Smooth muscle cell (in vitro differentiated cells): ENCODE data around the gene METTL23. TPM values are rescaled to one million over a fixed set of nuclear protein-coding genes. Genes with fewer than 3 reads are reported as not detected.
A peak's percentile ranks its signal among the peaks of the same experiment; 100 is the strongest.
"Not testable (repeated sequence)": the region's sequence is repeated elsewhere in the genome, so short reads cannot be mapped to it uniquely, and the experiment has no call there.

Experiments used
- DNase-seq: peaks from one replicate; lab custom pipeline; 2025; ENCODE audit not compliant: unreplicated experiment; lab: John Stamatoyannopoulos, UW
- H2AFZ ChIP-seq: fragments of 200-600 bp; sonication (generic); 2 replicates; pipeline ENCODE4 v1.6.0; 2016; ENCODE audit warnings: antibody characterized with exemption, low read depth, mild to moderate bottlenecking
- H3F3A ChIP-seq: fragments of 200-600 bp; sonication (generic); 2 replicates; pipeline ENCODE4 v1.6.0; 2017; ENCODE audit warnings: antibody characterized with exemption, low read depth
- H3K27ac ChIP-seq: fragments of 200-600 bp; sonication (generic); 2 replicates; pipeline ENCODE4 v1.5.1; 2016; ENCODE audit warnings: low read depth, mild to moderate bottlenecking
- H3K27me3 ChIP-seq: fragments of 200-600 bp; sonication (generic); 2 replicates; pipeline ENCODE4 v1.6.1; 2016; ENCODE audit warnings: low read depth, mild to moderate bottlenecking
- H3K36me3 ChIP-seq: fragments of 200-600 bp; sonication (generic); 2 replicates; pipeline ENCODE4 v1.5.1; 2016; ENCODE audit warnings: low read depth
- H3K4me1 ChIP-seq: fragments of 200-600 bp; sonication (generic); 2 replicates; pipeline ENCODE4 v1.5.1; 2016; ENCODE audit warnings: low read depth
- H3K4me2 ChIP-seq: fragments of 200-600 bp; sonication (generic); 2 replicates; pipeline ENCODE4 v1.6.0; 2016; ENCODE audit warnings: mild to moderate bottlenecking
- H3K4me3 ChIP-seq: fragments of 200-600 bp; sonication (generic); 2 replicates; pipeline ENCODE4 v1.5.1; 2016; ENCODE audit warnings: mild to moderate bottlenecking
- H3K79me2 ChIP-seq: fragments of 200-600 bp; sonication (generic); 2 replicates; pipeline ENCODE4 v1.6.0; 2016; ENCODE audit warnings: low read depth, mild to moderate bottlenecking
- H3K9ac ChIP-seq: fragments of 200-600 bp; sonication (generic); 2 replicates; pipeline ENCODE4 v1.6.0; 2016; ENCODE audit warnings: low read depth
- H3K9me3 ChIP-seq: fragments of 200-600 bp; sonication (generic); replicated peaks from 2 replicates; pipeline ENCODE4 v1.5.1; 2016; ENCODE audit warnings: low read depth
- H4K20me1 ChIP-seq: fragments of 200-600 bp; sonication (generic); 2 replicates; pipeline ENCODE4 v1.6.0; 2016; ENCODE audit warnings: low read depth
- WGBS: methylation state at CpG from one replicate; pipeline ENCODE4 v1.1.7; 2016; ENCODE audit warnings: low lambda C conversion rate; 5-methylcytosine and 5-hydroxymethylcytosine counted together
- polyA plus RNA-seq: library from polyadenylated mRNA; unstranded; fragments of >200 nt; fragmentation: Nextera tagmentation; extraction: Ambion mirVana; gene quantifications from 2 replicates; pipeline ENCODE4 v1.2.1, GENCODE V29; 2016
- total RNA-seq: library from RNA; depleted of rRNA; stranded (reverse); fragments of >200 nt; gene quantifications from 2 replicates; pipeline ENCODE4 v1.2.3, GENCODE V29; 2014
- TF ChIP-seq, protein P1 (sequence below): fragments of 200-600 bp; sonication (generic); IDR thresholded peaks from 2 replicates; pipeline ENCODE4 v1.5.1; 2017; ENCODE audit warnings: borderline replicate concordance, mild to moderate bottlenecking, antibody characterized with exemption; ENCODE audit not compliant: insufficient read depth, poor library complexity, severe bottlenecking

The METTL23 gene
- total and polyA plus RNA-seq, 2 experiments from 2014 or later, result 28.2 to 47.1 TPM

DNA sequence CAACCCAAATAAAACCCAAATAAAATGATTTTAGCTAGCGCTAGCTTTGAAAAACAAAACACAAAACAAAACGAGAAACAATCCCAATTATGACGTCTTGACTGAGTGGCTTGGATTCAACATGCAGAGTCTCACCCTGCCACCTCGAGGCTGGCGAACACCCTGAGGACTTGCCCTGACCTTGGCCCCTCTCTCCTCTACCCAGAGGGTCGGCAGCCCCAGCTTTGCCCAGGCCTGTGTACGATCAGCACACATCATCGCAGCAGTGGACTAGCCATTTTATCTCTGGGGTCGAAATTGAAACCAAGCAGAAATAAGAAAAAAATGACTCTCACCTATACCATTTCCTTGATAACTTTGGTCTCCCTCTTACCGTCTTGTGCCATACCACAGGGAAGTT is 5.2 kb upstream of the METTL23 start:
- no peak overlapping the region for H3K27ac ChIP-seq
- H3K36me3 ChIP-seq, result peaks cover 19% of the 10 kb centered on the region
- peaks cover 91% of the 10 kb centered on the region for H4K20me1 ChIP-seq
- H3K9ac ChIP-seq, result no peak overlapping the region
- H3K4me3 ChIP-seq, result no peak overlapping the region
- no peak overlapping the region for H3K4me2 ChIP-seq
- H3K79me2 ChIP-seq, result peaks cover 45% of the 10 kb centered on the region
- no peaks in the 10 kb centered on the region for H3K27me3 ChIP-seq
- 95% methylated on average over 10 of the region's 10 CpGs for WGBS
- peaks cover 2% of the 10 kb centered on the region for H3K4me1 ChIP-seq
- no peak for DNase-seq
- H3F3A ChIP-seq, result peaks cover 32% of the 10 kb centered on the region
- H2AFZ ChIP-seq, result no peak overlapping the region
- TF ChIP-seq, protein P1, sequence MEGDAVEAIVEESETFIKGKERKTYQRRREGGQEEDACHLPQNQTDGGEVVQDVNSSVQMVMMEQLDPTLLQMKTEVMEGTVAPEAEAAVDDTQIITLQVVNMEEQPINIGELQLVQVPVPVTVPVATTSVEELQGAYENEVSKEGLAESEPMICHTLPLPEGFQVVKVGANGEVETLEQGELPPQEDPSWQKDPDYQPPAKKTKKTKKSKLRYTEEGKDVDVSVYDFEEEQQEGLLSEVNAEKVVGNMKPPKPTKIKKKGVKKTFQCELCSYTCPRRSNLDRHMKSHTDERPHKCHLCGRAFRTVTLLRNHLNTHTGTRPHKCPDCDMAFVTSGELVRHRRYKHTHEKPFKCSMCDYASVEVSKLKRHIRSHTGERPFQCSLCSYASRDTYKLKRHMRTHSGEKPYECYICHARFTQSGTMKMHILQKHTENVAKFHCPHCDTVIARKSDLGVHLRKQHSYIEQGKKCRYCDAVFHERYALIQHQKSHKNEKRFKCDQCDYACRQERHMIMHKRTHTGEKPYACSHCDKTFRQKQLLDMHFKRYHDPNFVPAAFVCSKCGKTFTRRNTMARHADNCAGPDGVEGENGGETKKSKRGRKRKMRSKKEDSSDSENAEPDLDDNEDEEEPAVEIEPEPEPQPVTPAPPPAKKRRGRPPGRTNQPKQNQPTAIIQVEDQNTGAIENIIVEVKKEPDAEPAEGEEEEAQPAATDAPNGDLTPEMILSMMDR, result no peak
- no peaks in the 10 kb centered on the region for H3K9me3 ChIP-seq

DNA sequence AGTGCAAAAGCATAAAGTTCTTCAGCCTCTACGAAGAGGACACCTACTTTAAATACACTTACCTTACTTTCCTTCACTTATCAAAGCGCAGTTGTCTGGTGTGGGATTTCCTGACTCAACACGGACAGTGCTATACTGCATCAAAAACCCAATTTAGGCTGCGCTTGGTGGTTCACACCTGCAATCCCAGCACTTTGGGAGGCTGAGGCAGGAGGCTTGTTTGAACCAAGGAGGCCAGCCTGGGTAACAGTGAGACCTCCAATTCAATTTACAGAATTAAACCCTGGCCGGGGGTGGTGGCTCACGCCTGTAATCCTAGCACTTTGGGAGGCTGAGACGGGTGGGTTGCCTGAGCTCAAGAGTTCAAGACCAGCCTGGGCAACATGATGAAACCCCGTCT is 4.4 kb upstream of the METTL23 start:
- Histone ChIP-seq H3K4me3 (no peak overlapping the region), H3K4me1 (peaks cover 2% of the 10 kb centered on the region), H3K9ac (no peak overlapping the region), H4K20me1 (peaks cover 83% of the 10 kb centered on the region), H3K27ac (no peak overlapping the region), H3K27me3 (no peaks in the 10 kb centered on the region), H2AFZ (no peak overlapping the region), H3F3A (peaks cover 30% of the 10 kb centered on the region), H3K79me2 (peaks cover 51% of the 10 kb centered on the region), H3K9me3 (no peaks in the 10 kb centered on the region), H3K4me2 (no peak overlapping the region), H3K36me3 (peaks cover 19% of the 10 kb centered on the region)
- whole genome bisulfite sequencing, result 97% methylated on average over 8 of the region's 8 CpGs
- DNase-seq, result no peak
- TF ChIP-seq, protein P1, result no peak

DNA sequence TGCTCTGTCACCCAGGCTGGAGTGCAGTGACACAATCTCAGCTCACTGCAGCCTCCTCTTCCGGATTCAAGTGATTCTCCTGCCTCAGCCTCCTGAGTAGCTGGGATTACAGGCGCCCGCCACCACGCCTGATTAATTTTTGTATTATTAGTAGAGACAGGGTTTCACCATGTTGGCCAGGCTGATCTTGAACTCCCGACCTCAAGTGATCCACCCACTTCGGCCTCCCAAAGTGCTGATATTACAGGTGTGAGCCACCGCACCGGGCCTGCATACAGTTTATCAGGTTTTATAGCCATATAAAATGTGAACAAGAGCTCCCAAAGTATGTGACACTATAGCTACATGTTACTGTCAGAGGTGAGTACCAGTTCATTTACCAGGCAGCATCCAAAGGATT is 3.7 kb upstream of the METTL23 start:
- H3K27me3 ChIP-seq, H3K9me3 ChIP-seq, DNase-seq, H3K4me1 ChIP-seq, H3K4me2 ChIP-seq, H2AFZ ChIP-seq, H3K27ac ChIP-seq, H3K9ac ChIP-seq, H3K4me3 ChIP-seq: not testable (repeated sequence)
- H4K20me1 ChIP-seq, result peaks cover 85% of the 10 kb centered on the region
- H3K79me2 ChIP-seq, result peaks cover 58% of the 10 kb centered on the region
- H3F3A ChIP-seq, result peaks cover 34% of the 10 kb centered on the region
- WGBS, result 98% methylated on average over 8 of the region's 8 CpGs
- H3K36me3 ChIP-seq, result peaks cover 19% of the 10 kb centered on the region

DNA sequence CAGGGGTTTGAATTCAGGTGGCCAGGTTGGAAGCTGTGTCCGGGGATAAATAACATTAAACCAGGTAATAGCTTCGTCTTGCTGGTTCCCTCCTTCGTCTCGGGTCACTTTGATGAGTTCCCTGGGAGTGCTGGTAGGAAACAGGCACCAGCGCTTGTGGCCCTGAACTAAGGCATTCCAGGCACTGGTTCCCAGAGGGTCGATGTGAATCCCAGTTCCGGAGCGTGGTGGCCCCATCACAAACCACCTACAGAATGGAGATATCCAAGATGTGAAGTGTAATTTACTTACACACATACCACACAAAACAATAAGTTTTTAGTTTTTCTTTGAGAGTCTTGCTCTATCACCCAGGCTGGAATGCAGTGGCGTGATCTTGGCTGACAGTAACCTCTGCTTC is 2.8 kb upstream of the METTL23 start:
- WGBS, result 97% methylated on average over 9 of the region's 9 CpGs
- H3K4me1 ChIP-seq, result peaks cover 8% of the 10 kb centered on the region
- H2AFZ ChIP-seq, result no peak overlapping the region
- H3K9me3 ChIP-seq, result no peaks in the 10 kb centered on the region
- H3K27me3 ChIP-seq, result no peaks in the 10 kb centered on the region
- H3K27ac ChIP-seq, result no peak overlapping the region
- DNase-seq, result no peak
- TF ChIP-seq, protein P1, result no peak
- peaks cover 26% of the 10 kb centered on the region for H3F3A ChIP-seq
- H4K20me1 ChIP-seq, result peaks cover 77% of the 10 kb centered on the region
- H3K36me3 ChIP-seq, result peaks cover 19% of the 10 kb centered on the region
- H3K79me2 ChIP-seq, result peaks cover 65% of the 10 kb centered on the region
- peak overlapping the region; percentile 14 for H3K4me2 ChIP-seq
- H3K9ac ChIP-seq, result no peak overlapping the region
- H3K4me3 ChIP-seq, result no peak overlapping the region
